GM10266 (cell line): ENCODE measurements around the gene KRT20.

Source experiments
- DNase-seq: peaks from one replicate; pipeline ENCODE4 v3.0.0; 2012; ENCODE audit errors: extremely low spot score
- TF ChIP-seq, protein P1 (sequence below): IDR thresholded peaks from 2 replicates; pipeline ENCODE4 v1.5.1; 2012; ENCODE audit warnings: mild to moderate bottlenecking, low read depth; ENCODE audit not compliant: control insufficient read depth, insufficient read depth; ENCODE audit errors: missing control alignments

The KRT20 gene

DNA sequence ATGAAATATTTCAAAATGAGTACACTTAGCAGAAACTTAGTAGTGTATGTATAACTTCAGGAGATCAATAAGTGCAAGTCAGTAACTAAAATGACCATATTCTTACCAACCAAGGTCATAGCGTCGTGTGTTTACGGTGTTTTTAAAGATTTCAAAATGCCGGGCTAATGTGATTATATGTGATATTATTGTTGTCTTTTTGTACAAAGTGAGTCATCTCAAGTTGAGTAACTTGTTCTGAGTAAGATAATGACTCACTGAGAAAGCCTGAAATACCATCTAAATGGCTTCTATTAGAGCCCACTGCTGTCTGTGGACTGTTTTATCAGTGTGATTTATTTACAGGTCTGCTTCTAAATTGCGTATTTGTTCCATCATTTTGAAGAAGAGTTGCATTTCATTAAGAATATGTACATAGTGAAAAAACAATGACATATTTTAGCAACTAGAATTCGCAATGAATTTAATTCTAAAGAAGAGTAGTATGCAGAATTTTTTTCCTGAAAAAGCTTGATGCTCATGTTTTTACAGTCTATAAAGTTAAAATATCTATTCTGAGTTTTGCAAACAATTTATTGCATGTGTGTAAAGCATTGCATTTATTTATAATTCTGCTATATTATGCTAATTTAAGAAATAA, 30.7 kb downstream of the KRT20 start:
- no peak for DNase-seq
- TF ChIP-seq, protein P1, sequence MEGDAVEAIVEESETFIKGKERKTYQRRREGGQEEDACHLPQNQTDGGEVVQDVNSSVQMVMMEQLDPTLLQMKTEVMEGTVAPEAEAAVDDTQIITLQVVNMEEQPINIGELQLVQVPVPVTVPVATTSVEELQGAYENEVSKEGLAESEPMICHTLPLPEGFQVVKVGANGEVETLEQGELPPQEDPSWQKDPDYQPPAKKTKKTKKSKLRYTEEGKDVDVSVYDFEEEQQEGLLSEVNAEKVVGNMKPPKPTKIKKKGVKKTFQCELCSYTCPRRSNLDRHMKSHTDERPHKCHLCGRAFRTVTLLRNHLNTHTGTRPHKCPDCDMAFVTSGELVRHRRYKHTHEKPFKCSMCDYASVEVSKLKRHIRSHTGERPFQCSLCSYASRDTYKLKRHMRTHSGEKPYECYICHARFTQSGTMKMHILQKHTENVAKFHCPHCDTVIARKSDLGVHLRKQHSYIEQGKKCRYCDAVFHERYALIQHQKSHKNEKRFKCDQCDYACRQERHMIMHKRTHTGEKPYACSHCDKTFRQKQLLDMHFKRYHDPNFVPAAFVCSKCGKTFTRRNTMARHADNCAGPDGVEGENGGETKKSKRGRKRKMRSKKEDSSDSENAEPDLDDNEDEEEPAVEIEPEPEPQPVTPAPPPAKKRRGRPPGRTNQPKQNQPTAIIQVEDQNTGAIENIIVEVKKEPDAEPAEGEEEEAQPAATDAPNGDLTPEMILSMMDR = no peak

DNA sequence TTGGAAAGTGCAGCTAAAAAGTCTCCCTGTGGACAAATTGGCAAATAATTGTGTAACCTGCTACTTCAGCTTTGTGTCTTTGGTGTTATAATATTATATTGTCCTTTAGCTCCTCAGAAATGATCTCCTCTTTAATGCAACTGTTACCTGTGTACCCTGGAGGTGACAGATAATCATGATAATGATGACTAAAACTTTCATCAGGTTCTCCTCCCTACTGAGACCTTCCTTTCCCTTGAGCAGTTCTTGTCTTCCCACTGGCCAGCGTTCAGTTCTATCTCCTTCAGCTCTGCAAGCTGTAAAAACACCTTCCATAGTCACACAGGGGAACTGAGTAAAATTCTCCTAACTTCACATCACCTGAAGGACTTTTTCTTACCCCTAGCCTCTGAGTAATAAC, 32.7 kb downstream of the KRT20 start:
- TF ChIP-seq, protein P1 = no peak
- DNase-seq = no peak

DNA sequence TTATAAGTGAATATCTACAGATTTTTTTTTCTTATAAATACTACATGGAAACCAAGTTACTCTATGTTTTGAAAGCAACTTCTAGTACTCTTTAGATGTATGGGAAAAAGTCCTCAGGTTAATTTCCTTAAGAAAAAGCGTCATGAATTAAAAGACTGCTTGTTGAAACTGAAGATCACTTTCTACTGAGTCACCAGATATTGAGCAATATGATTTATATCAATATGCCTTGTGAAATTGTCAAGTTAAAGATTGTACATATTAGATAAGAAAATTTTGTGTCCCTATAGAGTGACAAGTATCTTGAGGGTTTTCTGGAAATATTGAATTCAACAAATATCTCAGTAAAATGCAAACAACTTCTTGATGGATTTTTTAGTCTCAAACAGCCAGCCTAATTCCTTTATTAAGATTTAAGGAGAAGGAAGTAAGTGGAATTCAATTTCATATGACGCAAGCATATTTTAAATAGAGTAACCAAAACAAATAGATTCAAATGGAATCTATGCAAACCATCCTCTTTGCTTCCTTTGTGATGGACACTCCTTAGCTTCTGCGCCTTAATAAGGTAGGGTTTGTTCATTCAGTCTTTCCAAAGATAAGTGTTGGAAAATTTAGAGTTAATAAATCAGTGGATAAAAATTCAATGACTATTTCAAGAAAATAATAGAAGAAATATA, 34.6 kb downstream of the KRT20 start:
- DNase-seq = no peak
- TF ChIP-seq, protein P1 = no peak

DNA sequence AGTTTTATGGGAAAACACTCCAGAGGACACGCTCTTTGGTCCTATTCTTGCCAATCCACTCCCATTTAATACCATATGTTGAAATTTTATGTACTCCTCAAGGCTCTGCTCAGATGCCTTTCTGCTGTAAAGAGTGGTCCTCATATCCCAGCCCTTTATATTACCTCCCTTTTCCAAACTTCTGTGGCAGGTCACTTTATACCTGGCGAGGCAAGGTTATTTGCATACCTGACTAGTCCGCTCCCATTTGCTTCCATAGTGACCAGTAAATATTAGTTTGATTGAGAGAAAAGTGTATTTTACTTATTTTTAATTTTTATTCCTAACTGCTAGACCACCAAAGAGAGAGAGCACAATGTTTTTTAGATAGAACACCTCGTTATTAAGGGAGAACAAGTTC, 35.3 kb downstream of the KRT20 start:
- TF ChIP-seq, protein P1 = no peak
- no peak for DNase-seq

DNA sequence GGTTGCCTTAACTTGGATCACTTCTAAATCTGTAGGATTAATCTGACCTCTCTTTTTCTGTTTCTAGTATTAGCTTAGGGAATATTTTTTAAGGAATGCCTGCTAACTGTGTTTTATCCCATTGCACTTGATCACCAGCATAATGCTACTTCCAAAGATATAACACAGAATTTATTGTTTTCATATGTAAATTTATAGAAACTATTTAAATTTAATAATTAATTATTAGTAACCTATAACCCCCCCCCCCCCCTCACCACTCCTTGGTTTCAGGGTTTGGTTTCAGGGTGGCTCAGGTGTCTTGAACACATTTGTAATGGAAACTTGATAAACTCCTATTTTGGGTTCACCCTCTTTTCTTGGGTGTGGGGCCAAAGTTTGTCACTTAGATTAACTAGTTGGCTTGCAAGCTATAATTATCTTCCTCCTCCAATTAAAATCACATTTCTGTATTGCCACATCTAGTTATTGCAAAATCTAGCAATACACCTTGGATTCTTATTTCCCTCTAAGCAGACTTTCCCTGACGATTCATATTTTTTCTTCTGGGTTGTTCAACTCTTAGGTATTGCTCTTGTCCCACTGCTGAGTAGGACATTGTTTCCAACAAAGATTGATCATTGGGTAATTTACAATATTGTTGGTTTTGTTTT, 36.3 kb downstream of the KRT20 start:
- no peak for DNase-seq

GRCh38 chr17:40846515-40847144, 38.4 kb downstream of the KRT20 start:
- TF ChIP-seq, protein P1 = no peak
- DNase-seq = no peak

More for the DNA sequence above, 36.3 kb downstream of the KRT20 start:
- TF ChIP-seq, protein P1 = no peak

DNA sequence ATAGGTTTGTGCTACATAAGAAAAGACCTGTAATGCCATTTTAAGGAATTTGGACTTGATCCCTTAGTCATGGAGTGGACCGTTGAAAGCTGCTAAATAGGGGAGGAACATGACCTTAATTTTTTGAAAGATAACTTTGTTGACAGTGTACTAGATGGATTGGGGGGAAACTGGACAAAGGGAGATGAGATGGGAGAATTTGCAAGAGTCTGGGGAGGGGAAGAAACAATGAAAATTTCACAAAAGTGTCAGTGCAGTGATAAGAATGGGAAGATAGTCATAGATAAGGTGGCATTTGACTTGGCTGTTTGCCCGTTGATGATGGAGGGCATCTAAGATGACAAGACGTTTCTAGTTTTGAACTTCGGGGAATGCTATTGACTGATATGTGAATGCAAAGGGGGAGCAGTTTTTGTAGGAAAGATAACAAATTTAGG, 40.4 kb downstream of the KRT20 start:
- no peak for DNase-seq
- TF ChIP-seq, protein P1 = no peak
